Measurements from ENCODE around the gene SELENON.

The SELENON gene

GRCh38 chr1:25867210-25867991, 67.4 kb downstream of the SELENON start:
- no peak for DNase-seq

Data from HCEC 1CT (cell line).